MG63 (cell line): Measurements from ENCODE around the gene MSANTD7. TPM values are rescaled to one million over a fixed set of nuclear protein-coding genes. Genes with fewer than 3 reads are reported as not detected.
A peak's percentile ranks its signal among the peaks of the same experiment; 100 is the strongest.

Experiments
- DNase-seq: peaks from one replicate; pipeline ENCODE4 v3.0.0-alpha.2; 2020
- H3K27me3 ChIP-seq: fragments of 250-450 bp; sonication (Bioruptor Pico); 2 replicates; pipeline ENCODE4 v1.5.1; 2020; ENCODE audit warnings: mild to moderate bottlenecking, moderate library complexity
- H3K36me3 ChIP-seq: fragments of 250-450 bp; sonication (Bioruptor Pico); 2 replicates; pipeline ENCODE4 v1.5.1; 2020; ENCODE audit warnings: mild to moderate bottlenecking, moderate library complexity
- H3K4me3 ChIP-seq: fragments of 250-450 bp; sonication (Bioruptor Pico); 2 replicates; pipeline ENCODE4 v1.5.1; 2020; ENCODE audit warnings: mild to moderate bottlenecking, moderate library complexity
- H3K9me3 ChIP-seq: fragments of 250-450 bp; sonication (Bioruptor Pico); 2 replicates; pipeline ENCODE4 v1.5.1; 2020; ENCODE audit warnings: mild to moderate bottlenecking, moderate library complexity
- total RNA-seq: library from RNA; depleted of rRNA; stranded (reverse); fragments of >200 nt; shearing (Covaris generic); gene quantifications from 2 replicates; pipeline ENCODE4 v1.2.3, GENCODE V29; 2014; ENCODE audit warnings: low replicate concordance

MSANTD7 gene
- total RNA-seq, 1 experiment from 2014 or later: 16.1 TPM

- Histone ChIP-seq H3K36me3 (no peaks in the 10 kb centered on the region), H3K27me3 (no peaks in the 10 kb centered on the region), H3K4me3 (no peak overlapping the region), H3K9me3 (no peaks in the 10 kb centered on the region)
- no peak for DNase-seq
Observed at GRCh38 chr10:14823966-14824365, 14.1 kb upstream of the MSANTD7 start.

GRCh38 chr10:14826076-14826829, 11.9 kb upstream of the MSANTD7 start:
- H3K9me3 ChIP-seq: no peaks in the 10 kb centered on the region
- H3K27me3 ChIP-seq: no peaks in the 10 kb centered on the region
- H3K36me3 ChIP-seq: no peaks in the 10 kb centered on the region
- no peak for DNase-seq
- no peak overlapping the region for H3K4me3 ChIP-seq

GRCh38 chr10:14833106-14833505, 5.0 kb upstream of the MSANTD7 start:
- DNase-seq: no peak
- no peaks in the 10 kb centered on the region for H3K27me3 ChIP-seq
- no peaks in the 10 kb centered on the region for H3K36me3 ChIP-seq
- H3K9me3 ChIP-seq: no peaks in the 10 kb centered on the region
- no peak overlapping the region for H3K4me3 ChIP-seq

GRCh38 chr10:14836208-14836607, 1.9 kb upstream of the MSANTD7 start:
- Histone ChIP-seq H3K9me3 (no peaks in the 10 kb centered on the region), H3K36me3 (peaks cover 12% of the 10 kb centered on the region), H3K4me3 (no peak overlapping the region), H3K27me3 (no peaks in the 10 kb centered on the region)
- no peak for DNase-seq

GRCh38 chr10:14837003-14837756, 926 bp upstream of the MSANTD7 start:
- DNase-seq: no peak
- H3K36me3 ChIP-seq: peaks cover 21% of the 10 kb centered on the region
- H3K9me3 ChIP-seq: no peaks in the 10 kb centered on the region
- peak overlapping the region; percentile 80 for H3K4me3 ChIP-seq
- H3K27me3 ChIP-seq: no peaks in the 10 kb centered on the region

- Histone ChIP-seq H3K27me3 (no peaks in the 10 kb centered on the region), H3K36me3 (peaks cover 37% of the 10 kb centered on the region)
- DNase-seq: peak; percentile 37
Observed at GRCh38 chr10:14838582-14839304, 637 bp downstream of the MSANTD7 start.

GRCh38 chr10:14839305-14839695, 1.2 kb downstream of the MSANTD7 start:
- Histone ChIP-seq H3K4me3 (peak overlapping the region; percentile 80), H3K9me3 (no peaks in the 10 kb centered on the region), H3K27me3 (no peaks in the 10 kb centered on the region), H3K36me3 (peaks cover 43% of the 10 kb centered on the region)
- peak; percentile 33 for DNase-seq

More at GRCh38 chr10:14838582-14839304, 637 bp downstream of the MSANTD7 start:
- Histone ChIP-seq H3K9me3 (no peaks in the 10 kb centered on the region), H3K4me3 (peak overlapping the region; percentile 80)

- H3K4me3 ChIP-seq: no peak overlapping the region
- H3K36me3 ChIP-seq: peaks cover 51% of the 10 kb centered on the region
- DNase-seq: no peak
Observed at GRCh38 chr10:14840178-14840577, 2.1 kb downstream of the MSANTD7 start.

GRCh38 chr10:14843327-14843988, 5.4 kb downstream of the MSANTD7 start:
- Histone ChIP-seq H3K36me3 (peaks cover 64% of the 10 kb centered on the region), H3K9me3 (no peaks in the 10 kb centered on the region)

More at GRCh38 chr10:14840178-14840577, 2.1 kb downstream of the MSANTD7 start:
- H3K9me3 ChIP-seq: no peaks in the 10 kb centered on the region
- H3K27me3 ChIP-seq: no peaks in the 10 kb centered on the region

GRCh38 chr10:14844948-14845347, 6.8 kb downstream of the MSANTD7 start:
- H3K9me3 ChIP-seq: no peaks in the 10 kb centered on the region
- no peak for DNase-seq
- H3K36me3 ChIP-seq: peaks cover 64% of the 10 kb centered on the region
- H3K27me3 ChIP-seq: no peaks in the 10 kb centered on the region
- no peak overlapping the region for H3K4me3 ChIP-seq

More at GRCh38 chr10:14843327-14843988, 5.4 kb downstream of the MSANTD7 start:
- Histone ChIP-seq H3K27me3 (no peaks in the 10 kb centered on the region), H3K4me3 (no peak overlapping the region)
- no peak for DNase-seq

GRCh38 chr10:14852236-14852635, 14.1 kb downstream of the MSANTD7 start:
- no peak overlapping the region for H3K4me3 ChIP-seq
- no peak for DNase-seq
- peaks cover 52% of the 10 kb centered on the region for H3K36me3 ChIP-seq
- H3K27me3 ChIP-seq: no peaks in the 10 kb centered on the region
- no peaks in the 10 kb centered on the region for H3K9me3 ChIP-seq

- no peaks in the 10 kb centered on the region for H3K27me3 ChIP-seq
- H3K9me3 ChIP-seq: no peaks in the 10 kb centered on the region
- H3K4me3 ChIP-seq: no peak overlapping the region
- peaks cover 61% of the 10 kb centered on the region for H3K36me3 ChIP-seq
- no peak for DNase-seq
Observed at GRCh38 chr10:14855453-14855852, 17.3 kb downstream of the MSANTD7 start.

GRCh38 chr10:14858338-14858960, 20.3 kb downstream of the MSANTD7 start:
- Histone ChIP-seq H3K36me3 (peaks cover 45% of the 10 kb centered on the region), H3K9me3 (no peaks in the 10 kb centered on the region), H3K4me3 (no peak overlapping the region), H3K27me3 (no peaks in the 10 kb centered on the region)
- DNase-seq: no peak

- no peak for DNase-seq
- H3K27me3 ChIP-seq: no peaks in the 10 kb centered on the region
- H3K36me3 ChIP-seq: peaks cover 40% of the 10 kb centered on the region
- H3K9me3 ChIP-seq: no peaks in the 10 kb centered on the region
- H3K4me3 ChIP-seq: no peak overlapping the region
Observed at GRCh38 chr10:14859043-14859442, 20.9 kb downstream of the MSANTD7 start.

- H3K4me3 ChIP-seq: no peak overlapping the region
- no peaks in the 10 kb centered on the region for H3K9me3 ChIP-seq
- no peaks in the 10 kb centered on the region for H3K27me3 ChIP-seq
- no peak for DNase-seq
- H3K36me3 ChIP-seq: peaks cover 40% of the 10 kb centered on the region
Observed at GRCh38 chr10:14859775-14860174, 21.7 kb downstream of the MSANTD7 start.

- Histone ChIP-seq H3K4me3 (no peak overlapping the region), H3K27me3 (no peaks in the 10 kb centered on the region), H3K9me3 (no peaks in the 10 kb centered on the region), H3K36me3 (peaks cover 43% of the 10 kb centered on the region)
- no peak for DNase-seq
Observed at GRCh38 chr10:14860791-14861190, 22.7 kb downstream of the MSANTD7 start.
